ENCODE measurements around the gene FDPS.
"Not testable (repeated sequence)": the region's sequence is repeated elsewhere in the genome, so short reads cannot be mapped to it uniquely, and the experiment has no call there.

Gene FDPS

DNA sequence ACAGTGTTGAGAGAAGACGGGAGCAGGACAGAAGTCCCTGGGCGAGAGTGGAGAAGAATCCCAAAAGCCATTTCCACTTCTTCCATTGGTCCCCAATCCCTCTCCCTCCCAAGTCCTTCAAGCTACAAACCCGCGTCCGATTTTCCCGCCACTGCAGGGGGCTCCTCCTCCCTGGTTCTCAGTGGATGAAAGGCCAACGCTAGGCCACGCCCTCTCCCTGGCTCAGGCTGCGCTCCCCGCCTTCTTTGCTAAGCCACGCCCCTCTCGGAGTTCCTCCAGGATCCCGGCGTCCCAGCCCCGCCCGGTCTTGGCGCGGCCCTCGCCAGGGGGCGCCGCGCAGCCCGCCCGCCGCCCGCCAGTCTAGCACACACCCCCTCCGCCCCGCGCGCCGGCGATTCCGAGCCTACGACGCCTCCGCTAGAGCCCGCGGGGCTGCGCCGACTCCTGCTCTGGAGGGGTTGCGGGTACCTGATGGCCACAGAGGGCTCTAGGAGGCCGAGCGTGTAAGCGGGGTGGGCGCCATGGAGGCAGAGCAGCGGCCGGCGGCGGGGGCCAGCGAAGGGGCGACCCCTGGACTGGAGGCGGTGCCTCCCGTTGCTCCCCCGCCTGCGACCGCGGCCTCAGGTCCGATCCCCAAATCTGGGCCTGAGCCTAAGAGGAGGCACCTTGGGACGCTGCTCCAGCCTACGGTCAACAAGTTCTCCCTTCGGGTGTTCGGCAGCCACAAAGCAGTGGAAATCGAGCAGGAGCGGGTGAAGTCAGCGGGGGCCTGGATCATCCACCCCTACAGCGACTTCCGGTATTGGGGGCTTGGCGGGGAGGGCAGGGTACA lies 31.4 kb upstream of the FDPS start, which contains the start of gene HCN3:
Gene HCN3, plus strand, starts transcription at position 394 of the 832 bp plus-strand sequence. Its CDS starts 128 bp downstream, at position 522.
- Mint-ChIP-seq H3K9me3 (no peaks in the 10 kb centered on the region), H3K4me3 (peak within 1 kb of the TSS; percentile 86), H3K27ac (peak within 1 kb of the TSS; percentile 48), H3K4me1 (ENCODE audit: low read depth) (peaks cover 36% of the 10 kb centered on the region), H3K36me3 (ENCODE audit: low read depth) (peaks cover 13% of the 10 kb centered on the region), H3K27me3 (peaks cover 16% of the 10 kb centered on the region)
- intact Hi-C loops (cut with micrococcal nuclease), result loop anchor here (1.0 to 10.0 kb wide), 3 partner anchors 31 to 578 kb away; partner anchors contain the start of genes FDPS, GON4L and SYT11

DNA sequence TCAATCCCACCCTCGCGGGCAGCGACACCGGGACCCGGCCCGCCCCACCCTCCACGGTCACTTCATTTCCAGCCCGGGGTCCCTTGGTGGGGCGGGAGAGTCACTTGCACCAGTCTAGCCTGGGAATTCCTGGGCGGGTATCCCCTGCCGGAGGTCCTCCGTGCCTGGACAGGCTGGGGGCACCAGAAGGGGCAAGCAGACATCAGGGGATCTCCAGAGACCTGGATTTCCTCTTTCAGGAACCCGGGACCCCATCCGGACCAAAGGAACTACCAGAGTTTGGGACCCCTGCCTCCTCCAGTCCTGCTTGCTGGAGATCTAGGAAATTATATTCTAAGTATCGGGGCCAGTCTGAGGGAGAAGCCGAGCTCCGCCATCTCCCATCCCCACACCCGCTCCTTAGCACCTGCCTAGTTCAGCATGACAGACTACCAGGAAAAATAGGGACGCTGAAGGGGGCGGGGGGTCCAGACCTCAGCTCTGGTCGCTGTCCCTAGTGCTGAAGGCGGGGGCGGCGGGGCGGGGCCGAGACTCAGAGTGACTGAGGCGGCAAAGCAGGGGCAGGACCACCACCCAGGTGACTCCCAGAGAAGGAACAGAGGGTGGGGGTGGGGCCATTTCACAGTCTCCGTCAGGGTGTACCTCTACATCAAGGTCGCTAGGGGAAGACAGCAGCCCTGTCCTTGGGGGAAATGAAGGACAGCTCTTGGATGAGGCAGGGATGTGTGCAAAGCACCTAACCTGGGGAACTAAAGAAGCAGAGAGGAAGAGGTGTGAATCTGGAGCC lies 30.6 kb upstream of the FDPS start:
- Mint-ChIP-seq H3K27ac (peak overlapping the region; percentile 48), H3K36me3 (ENCODE audit: low read depth) (peaks cover 5% of the 10 kb centered on the region), H3K4me3 (peak overlapping the region; percentile 86), H3K4me1 (ENCODE audit: low read depth) (peaks cover 33% of the 10 kb centered on the region), H3K27me3 (peaks cover 16% of the 10 kb centered on the region), H3K9me3 (no peaks in the 10 kb centered on the region)
- intact Hi-C loops (cut with micrococcal nuclease), result loop anchor here (1.0 to 10.0 kb wide), 3 partner anchors 30 to 577 kb away; partner anchors contain the start of genes FDPS, GON4L and SYT11

DNA sequence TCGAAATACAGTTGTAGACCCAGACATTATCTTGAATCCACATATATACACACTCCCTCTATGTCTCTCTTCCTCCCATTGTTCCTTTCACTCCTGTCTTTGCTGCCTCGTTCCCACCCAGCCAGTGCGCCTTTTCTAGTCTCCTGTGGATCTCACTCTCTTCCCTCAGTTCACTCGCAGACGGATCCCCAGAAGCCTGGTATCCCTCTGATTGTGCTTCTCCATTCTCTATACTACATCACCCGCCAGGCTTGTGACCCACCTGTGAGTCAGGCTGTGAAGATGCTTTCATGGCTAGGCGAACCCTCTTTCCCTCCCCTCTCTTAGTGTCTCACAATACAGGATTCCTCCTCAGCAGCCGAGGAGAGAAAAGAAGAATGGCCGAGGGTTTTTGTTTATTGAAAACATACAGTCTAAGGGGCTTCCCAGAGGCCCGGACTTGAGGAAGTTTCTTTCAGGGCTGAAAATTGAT lies 29.9 kb upstream of the FDPS start:
- Mint-ChIP-seq H3K27ac (no peak overlapping the region), H3K9me3 (no peaks in the 10 kb centered on the region), H3K4me1 (ENCODE audit: low read depth) (peaks cover 30% of the 10 kb centered on the region), H3K27me3 (peaks cover 16% of the 10 kb centered on the region), H3K36me3 (ENCODE audit: low read depth) (no peaks in the 10 kb centered on the region), H3K4me3 (no peak overlapping the region)
- intact Hi-C loops (cut with micrococcal nuclease), result loop anchor here (10.0 kb wide), 1 partner anchor 576 kb away; the partner anchor contains the start of genes GON4L and SYT11

DNA sequence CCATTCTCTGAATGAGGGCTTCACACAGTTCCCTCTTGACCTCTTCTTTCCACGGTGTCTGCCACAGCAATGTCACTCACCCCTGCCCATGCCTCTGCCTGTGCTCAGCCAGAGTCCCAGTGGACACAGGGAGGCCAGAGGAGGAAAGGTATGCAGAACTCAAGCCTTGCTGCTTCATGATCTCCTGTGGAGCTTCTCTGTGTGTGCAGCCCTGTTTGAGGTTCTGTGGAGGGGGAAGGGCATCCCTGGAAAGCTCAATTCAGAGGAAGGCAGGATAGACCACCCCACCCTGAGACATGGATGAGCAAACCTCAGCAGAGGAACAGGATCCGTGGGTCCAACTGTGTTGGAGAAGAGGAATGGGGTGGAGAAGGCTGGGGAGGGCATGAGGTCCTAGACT lies 29.4 kb upstream of the FDPS start:
- H3K36me3 Mint-ChIP-seq (ENCODE audit: low read depth), result no peaks in the 10 kb centered on the region
- no peak overlapping the region for H3K27ac Mint-ChIP-seq
- intact Hi-C loops (cut with micrococcal nuclease), result loop anchor here (10.0 kb wide), 1 partner anchor 576 kb away; the partner anchor contains the start of genes GON4L and SYT11
- peaks cover 28% of the 10 kb centered on the region for H3K4me1 Mint-ChIP-seq (ENCODE audit: low read depth)
- H3K4me3 Mint-ChIP-seq, result no peak overlapping the region
- no peaks in the 10 kb centered on the region for H3K9me3 Mint-ChIP-seq
- H3K27me3 Mint-ChIP-seq, result peaks cover 16% of the 10 kb centered on the region

DNA sequence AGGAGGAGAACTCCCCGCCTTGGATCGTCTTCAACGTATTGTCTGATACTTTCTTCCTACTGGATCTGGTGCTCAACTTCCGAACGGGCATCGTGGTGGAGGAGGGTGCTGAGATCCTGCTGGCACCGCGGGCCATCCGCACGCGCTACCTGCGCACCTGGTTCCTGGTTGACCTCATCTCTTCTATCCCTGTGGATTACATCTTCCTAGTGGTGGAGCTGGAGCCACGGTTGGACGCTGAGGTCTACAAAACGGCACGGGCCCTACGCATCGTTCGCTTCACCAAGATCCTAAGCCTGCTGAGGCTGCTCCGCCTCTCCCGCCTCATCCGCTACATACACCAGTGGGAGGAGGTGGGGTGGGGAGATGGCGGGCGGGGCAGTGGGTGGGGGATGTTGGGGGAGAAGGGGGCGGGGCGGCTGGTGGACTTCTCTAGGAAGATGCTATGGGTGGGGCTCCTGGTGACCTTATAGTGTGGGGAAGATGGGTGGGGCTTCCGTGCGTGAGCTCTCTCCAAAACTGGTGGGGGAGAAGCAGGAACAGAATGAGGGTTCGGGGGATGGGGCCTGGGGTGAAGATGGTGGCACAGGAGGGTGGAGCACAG lies 26.1 kb upstream of the FDPS start:
- H3K27ac Mint-ChIP-seq, result no peak overlapping the region
- intact Hi-C loops (cut with micrococcal nuclease), result no loop called here
- H3K27me3 Mint-ChIP-seq, result peaks cover 16% of the 10 kb centered on the region
- no peak overlapping the region for H3K4me3 Mint-ChIP-seq
- no peaks in the 10 kb centered on the region for H3K9me3 Mint-ChIP-seq
- no peaks in the 10 kb centered on the region for H3K36me3 Mint-ChIP-seq (ENCODE audit: low read depth)
- H3K4me1 Mint-ChIP-seq (ENCODE audit: low read depth), result peaks cover 18% of the 10 kb centered on the region

DNA sequence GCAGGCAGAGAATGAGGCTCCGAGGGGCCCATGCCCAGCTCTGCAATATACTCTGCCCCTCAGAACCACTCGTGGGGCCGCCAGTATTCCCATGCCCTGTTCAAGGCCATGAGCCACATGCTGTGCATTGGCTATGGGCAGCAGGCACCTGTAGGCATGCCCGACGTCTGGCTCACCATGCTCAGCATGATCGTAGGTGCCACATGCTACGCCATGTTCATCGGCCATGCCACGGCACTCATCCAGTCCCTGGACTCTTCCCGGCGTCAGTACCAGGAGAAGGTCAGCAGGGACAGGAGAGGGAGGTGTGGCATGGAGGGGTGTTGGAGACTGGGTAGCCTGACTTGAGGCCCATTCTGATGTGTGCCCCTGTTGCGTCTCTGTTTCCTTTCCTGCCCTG lies 24.2 kb upstream of the FDPS start:
- peaks cover 2% of the 10 kb centered on the region for H3K27me3 Mint-ChIP-seq
- no peaks in the 10 kb centered on the region for H3K9me3 Mint-ChIP-seq
- no peaks in the 10 kb centered on the region for H3K36me3 Mint-ChIP-seq (ENCODE audit: low read depth)
- intact Hi-C loops (cut with micrococcal nuclease), result no loop called here
- no peak overlapping the region for H3K4me3 Mint-ChIP-seq
- H3K27ac Mint-ChIP-seq, result no peak overlapping the region
- H3K4me1 Mint-ChIP-seq (ENCODE audit: low read depth), result peaks cover 7% of the 10 kb centered on the region

DNA sequence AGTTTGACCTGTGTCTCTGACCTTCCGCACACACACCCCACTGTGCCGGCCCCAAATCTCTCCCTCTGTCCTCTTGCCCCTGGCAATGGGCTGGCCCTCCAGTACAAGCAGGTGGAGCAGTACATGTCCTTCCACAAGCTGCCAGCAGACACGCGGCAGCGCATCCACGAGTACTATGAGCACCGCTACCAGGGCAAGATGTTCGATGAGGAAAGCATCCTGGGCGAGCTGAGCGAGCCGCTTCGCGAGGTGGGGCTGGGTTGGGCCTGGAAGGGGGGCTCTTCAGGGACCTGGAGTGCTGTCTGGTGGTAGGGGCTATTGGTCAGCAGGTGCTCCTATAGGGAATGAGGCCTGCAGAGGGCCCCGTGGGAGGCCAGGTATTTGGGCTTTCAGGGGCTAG lies 23.6 kb upstream of the FDPS start:
- Mint-ChIP-seq H3K4me3 (no peak overlapping the region), H3K27ac (no peak overlapping the region), H3K36me3 (ENCODE audit: low read depth) (no peaks in the 10 kb centered on the region), H3K4me1 (ENCODE audit: low read depth) (peaks cover 5% of the 10 kb centered on the region), H3K27me3 (no peaks in the 10 kb centered on the region), H3K9me3 (no peaks in the 10 kb centered on the region)
- intact Hi-C loops (cut with micrococcal nuclease), result no loop called here

DNA sequence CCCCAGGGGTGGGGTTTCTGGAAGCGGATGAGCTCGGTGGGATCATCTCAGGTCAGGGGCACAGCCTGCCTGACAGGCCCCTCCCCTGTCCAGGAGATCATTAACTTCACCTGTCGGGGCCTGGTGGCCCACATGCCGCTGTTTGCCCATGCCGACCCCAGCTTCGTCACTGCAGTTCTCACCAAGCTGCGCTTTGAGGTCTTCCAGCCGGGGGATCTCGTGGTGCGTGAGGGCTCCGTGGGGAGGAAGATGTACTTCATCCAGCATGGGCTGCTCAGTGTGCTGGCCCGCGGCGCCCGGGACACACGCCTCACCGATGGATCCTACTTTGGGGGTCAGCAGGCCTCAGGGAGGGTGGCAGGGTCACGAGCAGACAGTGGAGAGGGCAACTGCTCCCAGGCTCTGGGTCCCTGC lies 23.0 kb upstream of the FDPS start:
- intact Hi-C loops (cut with micrococcal nuclease), result no loop called here
- no peak overlapping the region for H3K27ac Mint-ChIP-seq
- no peaks in the 10 kb centered on the region for H3K9me3 Mint-ChIP-seq
- peaks cover 5% of the 10 kb centered on the region for H3K4me1 Mint-ChIP-seq (ENCODE audit: low read depth)
- peaks cover 5% of the 10 kb centered on the region for H3K27me3 Mint-ChIP-seq
- no peaks in the 10 kb centered on the region for H3K36me3 Mint-ChIP-seq (ENCODE audit: low read depth)
- H3K4me3 Mint-ChIP-seq, result no peak overlapping the region

DNA sequence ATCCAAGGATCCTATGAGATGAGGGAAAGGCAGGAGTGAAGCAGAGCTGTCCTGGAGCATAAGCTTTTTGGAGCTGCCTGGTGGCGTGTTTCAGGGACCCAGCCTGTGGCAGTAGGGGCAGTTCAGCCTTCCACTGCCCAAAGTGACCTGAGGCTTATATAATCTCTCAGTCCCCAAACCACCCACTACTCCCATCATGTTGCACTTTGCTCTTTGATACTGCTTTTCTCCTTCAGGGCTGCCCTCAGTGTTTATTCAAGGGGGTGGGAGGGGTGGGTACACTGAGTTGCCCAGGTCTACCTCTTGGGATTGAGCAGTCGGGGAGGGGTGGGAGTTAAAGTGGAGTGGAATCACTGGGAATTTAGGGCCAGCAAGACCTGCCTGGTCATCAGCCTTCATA lies 22.1 kb upstream of the FDPS start:
- H3K36me3 Mint-ChIP-seq (ENCODE audit: low read depth), result no peaks in the 10 kb centered on the region
- intact Hi-C loops (cut with micrococcal nuclease), result no loop called here
- no peak overlapping the region for H3K27ac Mint-ChIP-seq
- H3K4me1 Mint-ChIP-seq (ENCODE audit: low read depth), result peaks cover 5% of the 10 kb centered on the region
- no peak overlapping the region for H3K4me3 Mint-ChIP-seq
- no peaks in the 10 kb centered on the region for H3K9me3 Mint-ChIP-seq
- H3K27me3 Mint-ChIP-seq, result peaks cover 8% of the 10 kb centered on the region

DNA sequence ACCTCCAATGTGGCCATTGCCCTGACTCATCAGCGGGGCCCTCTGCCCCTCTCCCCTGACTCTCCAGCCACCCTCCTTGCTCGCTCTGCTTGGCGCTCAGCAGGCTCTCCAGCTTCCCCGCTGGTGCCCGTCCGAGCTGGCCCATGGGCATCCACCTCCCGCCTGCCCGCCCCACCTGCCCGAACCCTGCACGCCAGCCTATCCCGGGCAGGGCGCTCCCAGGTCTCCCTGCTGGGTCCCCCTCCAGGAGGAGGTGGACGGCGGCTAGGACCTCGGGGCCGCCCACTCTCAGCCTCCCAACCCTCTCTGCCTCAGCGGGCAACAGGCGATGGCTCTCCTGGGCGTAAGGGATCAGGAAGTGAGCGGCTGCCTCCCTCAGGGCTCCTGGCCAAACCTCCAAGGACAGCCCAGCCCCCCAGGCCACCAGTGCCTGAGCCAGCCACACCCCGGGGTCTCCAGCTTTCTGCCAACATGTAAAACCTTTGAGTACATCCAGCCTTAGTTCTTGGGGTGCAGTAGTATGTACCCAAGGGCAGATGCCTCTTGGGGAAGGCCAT lies 20.6 kb upstream of the FDPS start:
- intact Hi-C loops (cut with micrococcal nuclease), result no loop called here
- Mint-ChIP-seq H3K36me3 (ENCODE audit: low read depth) (no peaks in the 10 kb centered on the region), H3K4me3 (no peak overlapping the region), H3K27ac (no peak overlapping the region), H3K4me1 (ENCODE audit: low read depth) (peaks cover under 1% of the 10 kb centered on the region), H3K27me3 (peaks cover 19% of the 10 kb centered on the region), H3K9me3 (no peaks in the 10 kb centered on the region)

DNA sequence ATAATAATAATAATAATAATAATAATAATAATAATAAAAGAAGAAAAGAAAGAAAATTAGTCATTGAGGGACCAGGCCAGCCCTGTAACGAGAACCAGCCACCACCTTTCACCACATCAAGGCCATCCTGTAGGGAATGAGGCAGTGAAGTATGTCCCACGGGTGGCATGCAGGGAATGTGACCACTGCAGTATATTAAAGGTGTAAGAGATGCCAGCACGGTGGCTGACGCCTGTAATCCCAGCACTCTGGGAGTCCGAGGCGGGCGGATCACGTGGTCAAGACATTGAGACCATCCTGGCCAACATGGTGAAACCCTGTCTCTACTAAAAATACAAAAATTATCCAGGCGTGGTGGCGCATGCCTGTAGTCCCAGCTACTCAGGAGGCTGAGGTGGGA lies 17.7 kb upstream of the FDPS start:
- H3K4me3 Mint-ChIP-seq; H3K36me3 Mint-ChIP-seq (ENCODE audit: low read depth); H3K9me3 Mint-ChIP-seq; H3K27ac Mint-ChIP-seq; intact Hi-C loops (cut with micrococcal nuclease): not testable (repeated sequence)
- peaks cover 13% of the 10 kb centered on the region for H3K4me1 Mint-ChIP-seq (ENCODE audit: low read depth)
- peaks cover 49% of the 10 kb centered on the region for H3K27me3 Mint-ChIP-seq

DNA sequence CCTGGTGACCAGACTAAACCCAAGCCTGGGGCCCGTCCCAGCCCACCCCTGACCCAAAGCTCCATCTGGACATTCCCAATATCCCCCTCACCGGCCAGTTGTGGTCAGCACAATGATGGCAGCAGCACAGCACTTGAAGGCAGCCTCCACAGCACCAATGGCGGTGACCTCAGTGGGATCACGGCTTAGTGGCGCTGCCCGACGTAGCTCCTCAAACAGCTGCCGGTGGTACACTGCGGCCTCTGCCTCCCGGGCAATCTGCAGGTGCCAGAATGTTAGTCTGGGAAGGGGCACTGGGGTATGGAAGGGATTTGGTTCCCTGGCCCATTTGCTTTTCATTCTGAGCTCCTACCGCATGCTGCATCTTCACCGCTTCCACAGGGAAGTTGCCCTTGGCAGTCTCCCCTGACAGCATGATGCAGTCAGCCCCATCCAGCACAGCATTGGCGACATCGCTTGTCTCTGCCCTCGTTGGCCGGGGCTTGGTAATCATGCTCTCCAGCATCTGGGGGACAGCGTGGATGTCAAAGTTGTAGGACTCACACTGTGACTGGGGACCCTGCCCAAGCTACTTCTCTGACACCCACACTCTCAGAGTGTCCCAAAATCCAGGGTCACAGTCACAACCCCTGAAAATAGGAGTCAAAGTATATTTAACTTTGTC lies 15.4 kb upstream of the FDPS start:
- peaks cover 71% of the 10 kb centered on the region for H3K27me3 Mint-ChIP-seq
- H3K9me3 Mint-ChIP-seq, result no peaks in the 10 kb centered on the region
- H3K4me3 Mint-ChIP-seq, result no peak overlapping the region
- peaks cover 13% of the 10 kb centered on the region for H3K4me1 Mint-ChIP-seq (ENCODE audit: low read depth)
- H3K36me3 Mint-ChIP-seq (ENCODE audit: low read depth), result no peaks in the 10 kb centered on the region
- H3K27ac Mint-ChIP-seq, result no peak overlapping the region
- intact Hi-C loops (cut with micrococcal nuclease), result no loop called here

DNA sequence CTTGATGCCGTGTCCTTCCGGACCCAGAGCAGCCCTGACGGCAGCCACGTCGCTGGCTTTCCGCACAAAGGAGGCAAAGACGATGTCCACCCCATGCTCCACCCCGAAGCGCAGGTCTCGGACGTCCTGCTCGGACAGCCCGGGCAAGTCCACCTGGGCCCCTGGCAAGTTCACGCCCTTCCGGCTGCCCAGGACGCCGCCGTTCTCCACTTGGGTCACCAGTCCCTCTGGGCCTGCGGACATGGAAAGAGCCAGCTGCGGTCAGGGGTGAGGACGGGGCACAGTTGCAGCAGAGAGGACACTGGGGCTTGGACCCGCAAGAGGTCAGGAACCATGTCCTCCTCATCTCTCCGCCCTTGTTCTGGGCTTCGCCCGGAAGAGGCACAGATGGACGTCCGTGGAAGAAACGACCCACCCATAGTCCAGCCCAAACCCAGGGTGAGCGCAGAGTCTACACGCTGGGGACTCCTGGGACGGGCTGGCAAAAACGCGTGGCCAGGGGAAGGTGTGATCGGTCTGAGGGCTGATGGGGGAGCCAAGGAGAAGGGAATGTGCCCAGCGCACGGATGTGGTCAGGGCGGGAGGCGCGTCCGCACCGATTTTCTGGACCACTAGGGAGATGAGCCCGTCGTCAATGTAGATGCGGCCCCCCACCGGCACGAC lies 14.0 kb upstream of the FDPS start:
- no peaks in the 10 kb centered on the region for H3K36me3 Mint-ChIP-seq (ENCODE audit: low read depth)
- H3K27me3 Mint-ChIP-seq, result peaks cover 72% of the 10 kb centered on the region
- H3K27ac Mint-ChIP-seq, result no peak overlapping the region
- intact Hi-C loops (cut with micrococcal nuclease), result no loop called here
- no peaks in the 10 kb centered on the region for H3K9me3 Mint-ChIP-seq
- peak overlapping the region; percentile 39 for H3K4me3 Mint-ChIP-seq
- H3K4me1 Mint-ChIP-seq (ENCODE audit: low read depth), result peaks cover 13% of the 10 kb centered on the region

All from dendritic cell treated with granulocyte-macrophage colony-stimulating factor and Interleukin-4, amounts not matched to agents 40 ng/mL and 50 ng/mL, for 4 days (primary cell).